Measurements from ENCODE around the gene RPL13A. TPM values are rescaled to one million over a fixed set of nuclear protein-coding genes. Genes with fewer than 3 reads are reported as not detected.
A peak's percentile ranks its signal among the peaks of the same experiment; 100 is the strongest.

The RPL13A gene
- total and polyA plus RNA-seq, 2 of the 13 experiments (the other 11 are each of a cell fraction or from before 2014, with no cell fraction given) = 2,601 to 3,407 TPM

DNA sequence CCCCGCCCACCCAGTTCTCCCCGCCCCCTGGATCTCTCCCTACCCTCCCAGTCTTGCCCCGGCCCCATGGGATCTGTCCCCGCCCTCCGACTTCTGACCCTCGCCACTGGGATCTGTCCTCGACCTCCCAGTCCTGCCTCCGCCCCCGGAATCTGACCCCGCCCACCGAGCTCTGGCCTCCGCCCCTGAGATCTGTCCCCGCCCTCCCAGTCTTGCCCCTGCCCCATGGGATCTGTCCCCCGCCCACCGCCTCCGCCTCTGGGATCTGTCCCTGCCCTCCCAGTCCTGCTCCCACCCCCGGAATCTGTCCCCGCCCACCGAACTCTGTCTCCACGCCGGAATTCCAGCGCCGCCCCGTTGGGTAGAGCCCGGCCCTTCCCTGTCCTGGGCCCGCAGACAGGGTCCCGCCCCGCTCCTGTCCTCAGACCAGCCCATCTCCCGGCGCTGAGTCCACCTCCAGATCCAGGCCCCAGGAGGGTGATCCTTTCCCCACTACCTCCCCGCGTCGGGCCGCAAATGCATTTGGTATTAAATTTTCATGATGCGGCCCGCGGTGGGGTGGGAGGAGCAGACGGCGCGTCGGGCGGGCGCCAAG, 44.5 kb upstream of the RPL13A start (continued):
- TF ChIP-seq KDM5A (IDR thresholded peaks at IDR 0.05; ENCODE audit: borderline replicate concordance, low read length) (no peak), MEIS2 (CRISPR knock-in tag; IDR thresholded peaks at IDR 0.05) (no peak), PAX8 (CRISPR knock-in tag; IDR thresholded peaks at IDR 0.05; ENCODE audit: borderline replicate concordance) (no peak), NFE2 (CRISPR knock-in tag; IDR thresholded peaks at IDR 0.05) (no peak), FOSL1 (CRISPR knock-in tag; IDR thresholded peaks at IDR 0.05; ENCODE audit: borderline replicate concordance) (no peak), AKAP8 (CRISPR knock-in tag; IDR thresholded peaks at IDR 0.05) (no peak; the same call in 1 of the 2 replicates), SALL1 (CRISPR knock-in tag; IDR thresholded peaks at IDR 0.05) (peak; percentile 3; the same call in 1 of the 2 replicates), ESRRA (CRISPR knock-in tag; IDR thresholded peaks at IDR 0.05; ENCODE audit: low read depth) (no peak), SIN3A (IDR thresholded peaks at IDR 0.05; ENCODE audit: borderline replicate concordance, low read depth, low read length) (0 out of 2 replicates have a peak, but pooled peaks have one; percentile 29), PAF1 (CRISPR knock-in tag; IDR thresholded peaks at IDR 0.05) (no peak), ZNF891 (CRISPR knock-in tag; IDR thresholded peaks at IDR 0.05) (no peak), ZNF451 (CRISPR knock-in tag; IDR thresholded peaks at IDR 0.05) (no peak), AGO2 (optimal IDR thresholded peaks at IDR 0.05; ENCODE audit: low read depth, low read length) (peak; percentile 39), POLR2A (IDR thresholded peaks at IDR 0.05; ENCODE audit: insufficient read depth in 1 of 2, low read depth in 2 of 2, low read length in 2 of 2) (peak in 1 of 2 experiments; percentile 56; a peak in 2 of 4 replicates), ZSCAN30 (CRISPR knock-in tag; IDR thresholded peaks at IDR 0.05) (no peak), ZNF468 (CRISPR knock-in tag; IDR thresholded peaks at IDR 0.05) (no peak), RBM22 (optimal IDR thresholded peaks at IDR 0.05; ENCODE audit: low read length) (no peak)
- TF ChIP-seq, protein P1, sequence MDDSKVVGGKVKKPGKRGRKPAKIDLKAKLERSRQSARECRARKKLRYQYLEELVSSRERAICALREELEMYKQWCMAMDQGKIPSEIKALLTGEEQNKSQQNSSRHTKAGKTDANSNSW (CRISPR knock-in tag; IDR thresholded peaks at IDR 0.05; ENCODE audit: borderline replicate concordance) = no peak
- TF ChIP-seq, protein P2, sequence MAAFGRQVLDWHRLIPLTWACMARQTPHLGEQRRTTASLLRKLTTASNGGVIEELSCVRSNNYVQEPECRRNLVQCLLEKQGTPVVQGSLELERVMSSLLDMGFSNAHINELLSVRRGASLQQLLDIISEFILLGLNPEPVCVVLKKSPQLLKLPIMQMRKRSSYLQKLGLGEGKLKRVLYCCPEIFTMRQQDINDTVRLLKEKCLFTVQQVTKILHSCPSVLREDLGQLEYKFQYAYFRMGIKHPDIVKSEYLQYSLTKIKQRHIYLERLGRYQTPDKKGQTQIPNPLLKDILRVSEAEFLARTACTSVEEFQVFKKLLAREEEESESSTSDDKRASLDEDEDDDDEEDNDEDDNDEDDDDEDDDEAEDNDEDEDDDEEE (CRISPR knock-in tag; IDR thresholded peaks at IDR 0.05) = 0 out of 2 replicates have a peak, but pooled peaks have one; percentile 2
- TF ChIP-seq, protein P3, sequence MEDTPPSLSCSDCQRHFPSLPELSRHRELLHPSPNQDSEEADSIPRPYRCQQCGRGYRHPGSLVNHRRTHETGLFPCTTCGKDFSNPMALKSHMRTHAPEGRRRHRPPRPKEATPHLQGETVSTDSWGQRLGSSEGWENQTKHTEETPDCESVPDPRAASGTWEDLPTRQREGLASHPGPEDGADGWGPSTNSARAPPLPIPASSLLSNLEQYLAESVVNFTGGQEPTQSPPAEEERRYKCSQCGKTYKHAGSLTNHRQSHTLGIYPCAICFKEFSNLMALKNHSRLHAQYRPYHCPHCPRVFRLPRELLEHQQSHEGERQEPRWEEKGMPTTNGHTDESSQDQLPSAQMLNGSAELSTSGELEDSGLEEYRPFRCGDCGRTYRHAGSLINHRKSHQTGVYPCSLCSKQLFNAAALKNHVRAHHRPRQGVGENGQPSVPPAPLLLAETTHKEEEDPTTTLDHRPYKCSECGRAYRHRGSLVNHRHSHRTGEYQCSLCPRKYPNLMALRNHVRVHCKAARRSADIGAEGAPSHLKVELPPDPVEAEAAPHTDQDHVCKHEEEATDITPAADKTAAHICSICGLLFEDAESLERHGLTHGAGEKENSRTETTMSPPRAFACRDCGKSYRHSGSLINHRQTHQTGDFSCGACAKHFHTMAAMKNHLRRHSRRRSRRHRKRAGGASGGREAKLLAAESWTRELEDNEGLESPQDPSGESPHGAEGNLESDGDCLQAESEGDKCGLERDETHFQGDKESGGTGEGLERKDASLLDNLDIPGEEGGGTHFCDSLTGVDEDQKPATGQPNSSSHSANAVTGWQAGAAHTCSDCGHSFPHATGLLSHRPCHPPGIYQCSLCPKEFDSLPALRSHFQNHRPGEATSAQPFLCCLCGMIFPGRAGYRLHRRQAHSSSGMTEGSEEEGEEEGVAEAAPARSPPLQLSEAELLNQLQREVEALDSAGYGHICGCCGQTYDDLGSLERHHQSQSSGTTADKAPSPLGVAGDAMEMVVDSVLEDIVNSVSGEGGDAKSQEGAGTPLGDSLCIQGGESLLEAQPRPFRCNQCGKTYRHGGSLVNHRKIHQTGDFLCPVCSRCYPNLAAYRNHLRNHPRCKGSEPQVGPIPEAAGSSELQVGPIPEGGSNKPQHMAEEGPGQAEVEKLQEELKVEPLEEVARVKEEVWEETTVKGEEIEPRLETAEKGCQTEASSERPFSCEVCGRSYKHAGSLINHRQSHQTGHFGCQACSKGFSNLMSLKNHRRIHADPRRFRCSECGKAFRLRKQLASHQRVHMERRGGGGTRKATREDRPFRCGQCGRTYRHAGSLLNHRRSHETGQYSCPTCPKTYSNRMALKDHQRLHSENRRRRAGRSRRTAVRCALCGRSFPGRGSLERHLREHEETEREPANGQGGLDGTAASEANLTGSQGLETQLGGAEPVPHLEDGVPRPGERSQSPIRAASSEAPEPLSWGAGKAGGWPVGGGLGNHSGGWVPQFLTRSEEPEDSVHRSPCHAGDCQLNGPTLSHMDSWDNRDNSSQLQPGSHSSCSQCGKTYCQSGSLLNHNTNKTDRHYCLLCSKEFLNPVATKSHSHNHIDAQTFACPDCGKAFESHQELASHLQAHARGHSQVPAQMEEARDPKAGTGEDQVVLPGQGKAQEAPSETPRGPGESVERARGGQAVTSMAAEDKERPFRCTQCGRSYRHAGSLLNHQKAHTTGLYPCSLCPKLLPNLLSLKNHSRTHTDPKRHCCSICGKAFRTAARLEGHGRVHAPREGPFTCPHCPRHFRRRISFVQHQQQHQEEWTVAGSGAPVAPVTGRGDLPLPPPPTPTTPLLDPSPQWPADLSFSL (CRISPR knock-in tag; IDR thresholded peaks at IDR 0.05) = no peak
- TF ChIP-seq, protein P4, sequence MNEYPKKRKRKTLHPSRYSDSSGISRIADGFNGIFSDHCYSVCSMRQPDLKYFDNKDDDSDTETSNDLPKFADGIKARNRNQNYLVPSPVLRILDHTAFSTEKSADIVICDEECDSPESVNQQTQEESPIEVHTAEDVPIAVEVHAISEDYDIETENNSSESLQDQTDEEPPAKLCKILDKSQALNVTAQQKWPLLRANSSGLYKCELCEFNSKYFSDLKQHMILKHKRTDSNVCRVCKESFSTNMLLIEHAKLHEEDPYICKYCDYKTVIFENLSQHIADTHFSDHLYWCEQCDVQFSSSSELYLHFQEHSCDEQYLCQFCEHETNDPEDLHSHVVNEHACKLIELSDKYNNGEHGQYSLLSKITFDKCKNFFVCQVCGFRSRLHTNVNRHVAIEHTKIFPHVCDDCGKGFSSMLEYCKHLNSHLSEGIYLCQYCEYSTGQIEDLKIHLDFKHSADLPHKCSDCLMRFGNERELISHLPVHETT (CRISPR knock-in tag; conservative IDR thresholded peaks at IDR 0.05) = no peak
- TF ChIP-seq, protein P5, sequence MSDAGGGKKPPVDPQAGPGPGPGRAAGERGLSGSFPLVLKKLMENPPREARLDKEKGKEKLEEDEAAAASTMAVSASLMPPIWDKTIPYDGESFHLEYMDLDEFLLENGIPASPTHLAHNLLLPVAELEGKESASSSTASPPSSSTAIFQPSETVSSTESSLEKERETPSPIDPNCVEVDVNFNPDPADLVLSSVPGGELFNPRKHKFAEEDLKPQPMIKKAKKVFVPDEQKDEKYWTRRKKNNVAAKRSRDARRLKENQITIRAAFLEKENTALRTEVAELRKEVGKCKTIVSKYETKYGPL (CRISPR knock-in tag; IDR thresholded peaks at IDR 0.05) = no peak

All from HepG2 (cell line).